AG04449 (cell line): Measurements from ENCODE around the gene PHF5A.

Experiments
- CTCF ChIA-PET: fragments of 350-600 bp; formaldehyde crosslinking; extraction: SDS; loops from one replicate; lab custom pipeline; 2021; ENCODE audit warnings: antibody characterized with exemption; lab: Yijun Ruan, JAX
- POLR2A ChIA-PET: fragments of 400-600, 350-600 bp; formaldehyde crosslinking; extraction: SDS; loops from one replicate; lab custom pipeline; 2020; ENCODE audit warnings: antibody characterized with exemption, inconsistent platforms; lab: Yijun Ruan, JAX
- DNase-seq: peaks from one replicate; pipeline ENCODE4 v3.0.0-alpha.2; 2010; ENCODE audit warnings: low read depth, low spot score
- H3K4me3 ChIP-seq: 2 replicates; pipeline ENCODE4 v1.5.1; 2011; ENCODE audit warnings: low read depth, mild to moderate bottlenecking, control low read depth, low read length
- TF ChIP-seq, protein P1 (sequence below): IDR thresholded peaks from one replicate; pipeline ENCODE4 v1.5.1; 2011; ENCODE audit warnings: mild to moderate bottlenecking, moderate library complexity, low read length, control low read depth, inconsistent platforms; ENCODE audit not compliant: insufficient read depth; ENCODE audit errors: missing control alignments

PHF5A gene

DNA sequence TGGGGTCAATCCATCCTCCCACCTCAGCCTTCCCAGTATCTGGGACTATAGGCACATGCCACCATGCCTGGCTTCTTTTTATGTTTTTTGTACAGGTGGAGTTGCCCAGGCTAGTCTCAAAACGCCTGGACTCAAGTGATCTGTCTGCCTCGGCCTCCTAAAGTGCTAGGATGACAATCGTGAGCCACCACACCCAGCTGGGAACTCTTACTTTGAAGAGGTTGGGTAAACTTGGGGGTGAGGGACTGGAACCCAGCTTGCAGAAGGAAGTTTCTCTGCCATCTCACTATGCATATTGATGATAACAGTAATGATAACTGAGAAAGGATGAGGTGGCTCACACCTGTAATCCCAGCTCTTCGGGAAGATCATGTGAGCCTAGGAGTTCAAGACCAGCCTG, 36.3 kb upstream of the PHF5A start:
- POLR2A ChIA-PET = no interaction called here
- TF ChIP-seq, protein P1, sequence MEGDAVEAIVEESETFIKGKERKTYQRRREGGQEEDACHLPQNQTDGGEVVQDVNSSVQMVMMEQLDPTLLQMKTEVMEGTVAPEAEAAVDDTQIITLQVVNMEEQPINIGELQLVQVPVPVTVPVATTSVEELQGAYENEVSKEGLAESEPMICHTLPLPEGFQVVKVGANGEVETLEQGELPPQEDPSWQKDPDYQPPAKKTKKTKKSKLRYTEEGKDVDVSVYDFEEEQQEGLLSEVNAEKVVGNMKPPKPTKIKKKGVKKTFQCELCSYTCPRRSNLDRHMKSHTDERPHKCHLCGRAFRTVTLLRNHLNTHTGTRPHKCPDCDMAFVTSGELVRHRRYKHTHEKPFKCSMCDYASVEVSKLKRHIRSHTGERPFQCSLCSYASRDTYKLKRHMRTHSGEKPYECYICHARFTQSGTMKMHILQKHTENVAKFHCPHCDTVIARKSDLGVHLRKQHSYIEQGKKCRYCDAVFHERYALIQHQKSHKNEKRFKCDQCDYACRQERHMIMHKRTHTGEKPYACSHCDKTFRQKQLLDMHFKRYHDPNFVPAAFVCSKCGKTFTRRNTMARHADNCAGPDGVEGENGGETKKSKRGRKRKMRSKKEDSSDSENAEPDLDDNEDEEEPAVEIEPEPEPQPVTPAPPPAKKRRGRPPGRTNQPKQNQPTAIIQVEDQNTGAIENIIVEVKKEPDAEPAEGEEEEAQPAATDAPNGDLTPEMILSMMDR = no peak
- no peak overlapping the region for H3K4me3 ChIP-seq
- CTCF ChIA-PET = interaction anchor here (1.1 to 4.2 kb wide), 4 partner anchors 12 to 101 kb away, joined by 3 to 37 read pairs (median 6); no protein-coding TSS in a partner anchor
- DNase-seq = no peak

DNA sequence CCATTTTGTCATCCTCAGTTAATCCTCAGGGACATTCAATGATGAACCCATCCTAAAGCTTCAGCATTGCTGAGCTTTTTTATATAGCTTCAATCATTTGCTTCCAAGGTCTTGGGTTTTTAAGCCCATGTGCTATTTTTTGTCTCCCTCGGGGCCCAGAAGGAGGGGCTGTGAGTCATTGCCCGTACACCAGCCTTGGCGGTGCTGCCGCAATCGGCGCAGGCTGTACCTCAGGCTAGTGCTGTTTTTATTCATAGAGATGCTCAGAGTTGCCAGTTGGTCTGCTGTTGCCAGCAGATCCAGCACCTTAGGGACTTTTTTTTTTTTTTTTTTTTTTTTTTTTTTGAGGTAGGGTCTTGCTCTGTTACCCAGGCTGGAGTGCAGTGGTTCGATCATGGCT, 35.9 kb upstream of the PHF5A start:
- POLR2A ChIA-PET = no interaction called here
- DNase-seq = no peak
- TF ChIP-seq, protein P1 = no peak
- CTCF ChIA-PET = interaction anchor here (1.5 to 4.2 kb wide), 3 partner anchors 13 to 101 kb away, joined by 6 to 37 read pairs (median 7); no protein-coding TSS in a partner anchor
- no peak overlapping the region for H3K4me3 ChIP-seq

DNA sequence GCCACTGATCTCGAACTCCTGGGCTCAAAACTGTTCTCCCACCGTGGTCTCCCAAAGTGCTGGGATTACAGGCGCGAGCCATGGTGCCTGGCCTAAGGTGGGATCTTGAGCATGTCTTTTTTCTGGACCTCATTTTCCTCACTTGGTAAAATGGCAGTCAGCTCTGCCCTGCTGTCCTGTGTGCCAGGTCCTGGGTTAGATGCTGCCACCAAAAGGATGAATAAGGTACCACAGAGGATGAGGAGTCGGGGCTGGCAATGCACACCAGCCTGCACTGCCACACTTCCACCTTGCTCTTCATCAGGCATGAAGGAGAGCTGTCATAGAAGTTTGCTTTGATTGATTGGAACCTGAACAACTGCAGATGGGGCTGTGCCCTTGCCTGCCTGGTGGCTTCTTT, 32.7 kb upstream of the PHF5A start:
- no peak for DNase-seq
- TF ChIP-seq, protein P1 = no peak
- ChIA-PET POLR2A (no interaction called here), CTCF (interaction anchor here (0.7 to 5.4 kb wide), 8 partner anchors 10 to 99 kb away, joined by 4 to 36 read pairs (median 6); no protein-coding TSS in a partner anchor)
- no peak overlapping the region for H3K4me3 ChIP-seq

DNA sequence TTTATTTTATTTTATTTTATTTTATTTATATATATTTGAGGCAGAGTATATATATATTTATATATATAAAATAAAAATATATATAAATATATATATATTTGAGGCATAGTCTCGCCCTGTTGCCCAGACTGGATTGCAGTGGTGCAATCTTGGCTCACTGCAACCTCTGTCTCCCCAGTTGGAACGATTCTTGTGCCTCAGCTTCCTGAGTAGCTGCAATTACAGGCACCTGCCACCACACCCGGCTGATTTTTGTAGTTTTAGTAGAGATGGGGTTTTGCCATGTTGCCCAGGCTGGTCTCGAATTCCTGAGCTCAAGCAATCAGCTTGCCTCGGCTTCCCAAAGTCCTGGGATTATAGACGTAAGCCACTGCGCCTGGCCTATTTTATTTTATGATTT, 31.8 kb upstream of the PHF5A start:
- TF ChIP-seq, protein P1 = no peak
- ChIA-PET CTCF (interaction anchor here (0.6 to 5.4 kb wide), 9 partner anchors 9 to 98 kb away, joined by 3 to 36 read pairs (median 5); no protein-coding TSS in a partner anchor), POLR2A (no interaction called here)
- H3K4me3 ChIP-seq = no peak overlapping the region
- DNase-seq = no peak

DNA sequence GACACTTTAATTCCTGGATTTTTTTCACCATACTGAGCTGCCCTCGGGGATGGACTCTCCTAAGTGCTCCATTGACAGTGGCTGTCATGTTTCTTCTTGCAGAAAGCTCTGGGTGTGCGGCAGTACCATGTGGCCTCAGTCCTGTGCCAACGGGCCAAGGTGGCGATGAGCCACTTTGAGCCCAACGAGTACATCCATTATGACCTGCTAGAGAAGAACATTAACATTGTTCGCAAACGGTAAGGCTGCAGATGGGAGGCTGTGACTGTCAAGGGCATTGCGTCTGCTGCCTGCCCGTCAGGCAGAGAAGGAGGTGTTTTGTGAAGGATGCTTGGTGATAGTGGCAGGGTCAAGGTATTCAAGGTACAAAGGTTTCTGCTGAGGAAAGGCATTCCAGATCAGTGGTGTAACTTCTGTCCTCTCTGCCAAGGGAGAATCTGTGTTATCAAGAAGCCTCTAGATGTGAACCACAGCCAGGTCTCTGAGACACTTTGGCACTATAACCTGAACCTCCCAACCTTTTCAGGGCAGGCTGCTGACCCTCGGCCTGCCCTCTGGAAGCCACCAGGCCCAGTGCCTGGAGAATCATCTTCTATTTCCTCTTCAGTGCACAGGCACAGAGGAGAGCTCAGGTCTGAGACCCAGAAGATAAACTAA, 31.3 kb upstream of the PHF5A start:
- ChIA-PET POLR2A (no interaction called here), CTCF (interaction anchor here (0.6 to 5.4 kb wide), 7 partner anchors 8 to 98 kb away, joined by 3 to 36 read pairs (median 5); no protein-coding TSS in a partner anchor)
- no peak overlapping the region for H3K4me3 ChIP-seq
- TF ChIP-seq, protein P1 = no peak
- DNase-seq = no peak

- TF ChIP-seq, protein P1 = no peak
- no peak overlapping the region for H3K4me3 ChIP-seq
- ChIA-PET POLR2A (no interaction called here), CTCF (interaction anchor here (0.7 to 5.4 kb wide), 4 partner anchors 9 to 95 kb away, joined by 3 to 36 read pairs (median 6); no protein-coding TSS in a partner anchor)
- no peak for DNase-seq
Observed at GRCh38 chr22:41498303-41498835, 29.9 kb upstream of the PHF5A start.
